ENCODE measurements around the gene ZBTB9.

ZBTB9 gene

DNA sequence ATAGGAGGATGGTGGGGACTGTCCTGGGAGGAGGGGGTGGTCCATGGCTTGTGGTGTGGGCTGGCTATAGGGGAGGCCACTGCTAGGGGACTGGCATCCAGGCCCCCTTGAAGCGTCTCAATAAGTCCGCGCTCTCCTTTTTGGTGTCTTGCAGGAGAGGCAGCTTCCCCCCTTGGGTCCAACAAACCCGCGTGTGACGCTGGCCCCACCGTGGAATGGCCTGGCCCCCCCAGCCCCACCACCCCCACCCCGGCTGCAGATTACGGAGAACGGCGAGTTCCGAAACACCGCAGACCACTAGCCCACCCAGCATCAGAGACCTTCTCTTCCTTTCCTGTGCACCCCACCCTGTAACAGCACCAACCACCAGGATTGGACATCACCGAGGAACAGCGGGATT, 2.8 kb upstream of the ZBTB9 start:
- no peaks in the 10 kb centered on the region for H3K9me3 Mint-ChIP-seq
- H3K4me3 Mint-ChIP-seq, result peak overlapping the region in 2 of 3 experiments; percentile 20 to 46
- TF ChIP-seq, protein P1, sequence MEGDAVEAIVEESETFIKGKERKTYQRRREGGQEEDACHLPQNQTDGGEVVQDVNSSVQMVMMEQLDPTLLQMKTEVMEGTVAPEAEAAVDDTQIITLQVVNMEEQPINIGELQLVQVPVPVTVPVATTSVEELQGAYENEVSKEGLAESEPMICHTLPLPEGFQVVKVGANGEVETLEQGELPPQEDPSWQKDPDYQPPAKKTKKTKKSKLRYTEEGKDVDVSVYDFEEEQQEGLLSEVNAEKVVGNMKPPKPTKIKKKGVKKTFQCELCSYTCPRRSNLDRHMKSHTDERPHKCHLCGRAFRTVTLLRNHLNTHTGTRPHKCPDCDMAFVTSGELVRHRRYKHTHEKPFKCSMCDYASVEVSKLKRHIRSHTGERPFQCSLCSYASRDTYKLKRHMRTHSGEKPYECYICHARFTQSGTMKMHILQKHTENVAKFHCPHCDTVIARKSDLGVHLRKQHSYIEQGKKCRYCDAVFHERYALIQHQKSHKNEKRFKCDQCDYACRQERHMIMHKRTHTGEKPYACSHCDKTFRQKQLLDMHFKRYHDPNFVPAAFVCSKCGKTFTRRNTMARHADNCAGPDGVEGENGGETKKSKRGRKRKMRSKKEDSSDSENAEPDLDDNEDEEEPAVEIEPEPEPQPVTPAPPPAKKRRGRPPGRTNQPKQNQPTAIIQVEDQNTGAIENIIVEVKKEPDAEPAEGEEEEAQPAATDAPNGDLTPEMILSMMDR (IDR thresholded peaks at IDR 0.05; ENCODE audit: unreplicated experiment in 3 of 3), result no peak
- H3K27ac Mint-ChIP-seq, result no peak overlapping the region
- peaks cover 51% of the 10 kb centered on the region for H3K36me3 Mint-ChIP-seq (ENCODE audit: low read depth)
- peaks cover 19% of the 10 kb centered on the region for H3K4me1 Mint-ChIP-seq
- H3K27me3 Mint-ChIP-seq (ENCODE audit: low read depth), result peaks cover 3% of the 10 kb centered on the region

DNA sequence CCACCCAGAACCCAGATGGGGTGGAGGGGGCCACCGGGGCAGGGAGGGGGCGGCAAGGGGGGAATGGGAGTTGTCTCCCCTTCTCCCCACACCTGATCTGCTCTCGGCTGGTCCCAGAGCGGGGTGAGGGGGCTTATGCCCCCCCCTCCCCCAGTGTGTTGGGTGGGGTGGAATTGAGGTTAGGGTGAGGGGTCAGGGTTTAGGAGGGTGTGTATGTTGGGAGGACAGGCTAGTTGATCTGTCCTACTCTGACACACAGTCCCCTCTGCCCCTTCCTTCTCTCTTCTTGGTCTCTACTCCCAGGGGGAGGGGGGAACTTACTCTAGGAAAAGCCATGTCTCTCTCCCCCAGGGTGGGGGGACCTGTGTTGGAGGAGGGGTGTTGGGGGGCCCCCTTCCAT, 1.9 kb upstream of the ZBTB9 start:
- no peak overlapping the region for H3K27ac Mint-ChIP-seq
- no peak overlapping the region for H3K4me3 Mint-ChIP-seq
- peaks cover 52% of the 10 kb centered on the region for H3K36me3 Mint-ChIP-seq (ENCODE audit: low read depth)
- H3K27me3 Mint-ChIP-seq (ENCODE audit: low read depth), result peaks cover 3% of the 10 kb centered on the region
- TF ChIP-seq, protein P1 (IDR thresholded peaks at IDR 0.05; ENCODE audit: unreplicated experiment in 3 of 3), result no peak
- H3K4me1 Mint-ChIP-seq, result peaks cover 19% of the 10 kb centered on the region
- no peaks in the 10 kb centered on the region for H3K9me3 Mint-ChIP-seq

DNA sequence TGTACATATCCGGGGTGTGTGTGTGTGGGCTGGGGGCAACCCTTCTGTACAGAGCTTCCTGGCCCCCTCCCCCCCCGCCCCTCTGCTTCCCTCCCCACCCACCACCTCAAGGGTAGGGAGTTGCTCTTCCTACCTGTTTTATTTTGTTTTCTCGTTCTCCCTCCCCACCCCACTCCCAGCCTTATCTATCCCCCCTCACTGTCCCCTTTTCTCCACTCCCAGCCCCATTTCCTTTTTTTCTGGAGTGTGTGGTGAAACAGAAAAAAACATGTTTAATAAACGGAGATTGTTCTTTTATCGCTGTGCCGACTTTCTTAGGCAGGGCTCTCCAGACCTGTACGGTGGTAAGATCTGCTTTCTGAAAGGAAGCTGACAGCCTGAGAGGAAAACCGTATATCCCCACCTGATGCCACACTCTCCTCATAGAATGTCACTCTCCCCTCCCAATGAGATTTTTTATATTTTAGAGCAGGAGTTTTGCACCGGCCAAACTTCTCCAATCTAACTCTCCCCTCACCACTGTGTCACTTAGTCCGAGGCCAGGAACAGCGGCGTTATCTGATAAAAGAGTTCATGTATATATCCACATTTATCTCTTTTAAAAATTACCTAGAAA, 875 bp upstream of the ZBTB9 start:
- H3K4me1 Mint-ChIP-seq, result peaks cover 19% of the 10 kb centered on the region
- TF ChIP-seq, protein P1 (IDR thresholded peaks at IDR 0.05; ENCODE audit: unreplicated experiment in 3 of 3), result no peak
- peaks cover 43% of the 10 kb centered on the region for H3K36me3 Mint-ChIP-seq (ENCODE audit: low read depth)
- H3K27me3 Mint-ChIP-seq (ENCODE audit: low read depth), result peaks cover 2% of the 10 kb centered on the region
- peak overlapping the region; percentile 91 to 92 (median 92) for H3K4me3 Mint-ChIP-seq
- H3K27ac Mint-ChIP-seq, result peak overlapping the region; percentile 64 to 84 (median 78)
- peaks cover 1% of the 10 kb centered on the region for H3K9me3 Mint-ChIP-seq

DNA sequence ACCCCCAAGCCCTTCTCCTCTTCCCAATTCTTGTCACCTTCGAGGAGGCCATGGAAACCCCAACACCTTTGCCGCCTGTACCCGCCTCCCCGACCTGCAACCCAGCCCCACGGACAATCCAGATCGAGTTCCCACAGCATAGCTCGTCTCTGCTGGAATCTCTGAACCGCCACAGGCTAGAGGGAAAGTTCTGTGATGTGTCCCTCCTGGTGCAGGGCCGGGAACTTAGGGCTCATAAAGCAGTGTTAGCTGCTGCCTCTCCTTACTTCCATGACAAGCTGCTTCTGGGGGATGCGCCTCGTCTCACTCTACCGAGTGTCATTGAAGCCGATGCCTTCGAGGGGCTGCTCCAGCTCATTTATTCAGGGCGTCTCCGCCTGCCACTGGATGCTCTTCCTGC, 675 bp downstream of the ZBTB9 start:
- Mint-ChIP-seq H3K4me3 (peak overlapping the region; percentile 91 to 92 (median 92)), H3K36me3 (ENCODE audit: low read depth) (peaks cover 36% of the 10 kb centered on the region), H3K9me3 (peaks cover 4% of the 10 kb centered on the region), H3K27ac (peak overlapping the region; percentile 64 to 84 (median 80)), H3K27me3 (ENCODE audit: low read depth) (no peaks in the 10 kb centered on the region), H3K4me1 (peaks cover 19% of the 10 kb centered on the region)
- TF ChIP-seq, protein P1 (IDR thresholded peaks at IDR 0.05; ENCODE audit: unreplicated experiment in 3 of 3), result no peak

DNA sequence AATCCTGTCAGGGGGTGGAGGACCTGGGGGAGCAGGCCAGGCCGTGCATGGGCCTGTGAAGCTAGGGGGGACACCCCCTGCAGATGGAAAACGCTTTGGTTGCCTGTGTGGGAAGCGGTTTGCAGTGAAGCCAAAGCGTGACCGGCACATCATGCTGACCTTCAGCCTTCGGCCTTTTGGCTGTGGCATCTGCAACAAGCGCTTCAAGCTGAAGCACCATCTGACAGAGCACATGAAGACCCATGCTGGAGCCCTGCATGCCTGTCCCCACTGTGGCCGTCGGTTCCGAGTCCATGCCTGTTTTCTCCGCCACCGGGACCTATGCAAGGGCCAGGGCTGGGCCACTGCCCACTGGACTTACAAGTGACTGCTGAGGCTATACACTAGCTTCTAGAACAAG, 1.8 kb downstream of the ZBTB9 start:
- Mint-ChIP-seq H3K9me3 (peaks cover 4% of the 10 kb centered on the region), H3K27ac (no peak overlapping the region), H3K4me3 (peak overlapping the region; percentile 70 to 92 (median 75)), H3K27me3 (ENCODE audit: low read depth) (no peaks in the 10 kb centered on the region), H3K36me3 (ENCODE audit: low read depth) (peaks cover 32% of the 10 kb centered on the region), H3K4me1 (peaks cover 19% of the 10 kb centered on the region)
- TF ChIP-seq, protein P1 (IDR thresholded peaks at IDR 0.05; ENCODE audit: unreplicated experiment in 3 of 3), result no peak

DNA sequence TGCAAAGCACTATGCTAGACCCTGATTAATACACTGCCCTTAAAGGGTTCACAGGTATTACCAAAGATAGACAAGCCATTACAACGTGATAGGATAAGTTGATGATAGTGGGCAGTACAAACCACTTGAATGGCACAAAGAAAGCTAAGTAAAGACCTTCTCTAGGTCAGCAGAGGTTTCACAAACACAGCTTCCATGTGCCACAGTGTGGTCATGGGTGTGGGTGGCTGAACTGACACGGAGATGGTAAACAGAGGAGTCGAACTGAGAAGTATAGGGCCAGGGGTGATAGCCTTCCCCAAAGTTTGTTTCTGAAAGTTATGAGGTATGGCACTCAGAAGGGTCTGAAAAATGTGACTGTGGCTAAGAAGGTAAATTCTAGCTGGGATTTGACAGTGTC, 4.3 kb downstream of the ZBTB9 start:
- TF ChIP-seq, protein P1 (IDR thresholded peaks at IDR 0.05; ENCODE audit: unreplicated experiment in 3 of 3), result no peak
- H3K27me3 Mint-ChIP-seq (ENCODE audit: low read depth), result peaks cover 5% of the 10 kb centered on the region

More for the DNA sequence above, 4.3 kb downstream of the ZBTB9 start:
- Mint-ChIP-seq H3K36me3 (ENCODE audit: low read depth) (peaks cover 32% of the 10 kb centered on the region), H3K9me3 (peaks cover 4% of the 10 kb centered on the region), H3K4me1 (peaks cover 16% of the 10 kb centered on the region), H3K27ac (no peak overlapping the region), H3K4me3 (no peak overlapping the region)

All from nephron (organoid).